Measurements from ENCODE around the gene ESRRA. TPM values are rescaled to one million over a fixed set of nuclear protein-coding genes. Genes with fewer than 3 reads are reported as not detected.
A peak's percentile ranks its signal among the peaks of the same experiment; 100 is the strongest.

The ESRRA gene
- total RNA-seq, 4 donors from 2014 or later: 192 to 471 (median 260) TPM

DNA sequence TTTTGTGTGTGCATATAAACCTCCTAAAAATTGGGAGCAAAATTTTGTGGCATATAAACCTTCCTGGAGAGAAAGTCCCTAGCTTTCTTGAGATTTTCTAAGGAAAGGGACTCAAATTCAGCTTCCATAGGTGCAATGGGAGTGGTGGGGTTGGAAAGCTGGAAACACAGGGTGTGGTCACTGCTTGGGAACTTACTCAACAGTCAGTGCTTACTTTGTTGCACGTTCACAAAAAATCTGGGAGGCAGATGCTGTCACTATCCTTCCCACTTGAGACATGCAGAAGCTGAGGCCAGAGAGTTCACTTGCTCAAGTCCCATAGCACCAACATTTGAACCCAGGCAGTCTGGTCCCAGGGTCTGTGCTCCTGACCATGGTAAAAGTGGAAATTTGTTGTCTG is 9.1 kb upstream of the ESRRA start:
- Histone ChIP-seq H3K4me3 (no peak overlapping the region), H3K27me3 (peaks cover 82 to 88% (median 85%) of the 10 kb centered on the region in 3 donors), H3K36me3 (no peaks in the 10 kb centered on the region), H3K9me3 (no peaks in the 10 kb centered on the region), H3K27ac (no peak overlapping the region), H3K4me1 (peaks cover 6 to 22% of the 10 kb centered on the region in 2 donors)
- in situ Hi-C loops (cut with MboI; ENCODE audit: low sequenced_read_pairs in 4 of 4): loop anchor here in 2 of 4 donors (5.0 kb wide), 1 partner anchor 94 kb away; no protein-coding TSS in a partner anchor
- intact Hi-C loops (cut with DNase I; ENCODE audit: low total_unique reads): no loop called here
- TF ChIP-seq, protein P1, sequence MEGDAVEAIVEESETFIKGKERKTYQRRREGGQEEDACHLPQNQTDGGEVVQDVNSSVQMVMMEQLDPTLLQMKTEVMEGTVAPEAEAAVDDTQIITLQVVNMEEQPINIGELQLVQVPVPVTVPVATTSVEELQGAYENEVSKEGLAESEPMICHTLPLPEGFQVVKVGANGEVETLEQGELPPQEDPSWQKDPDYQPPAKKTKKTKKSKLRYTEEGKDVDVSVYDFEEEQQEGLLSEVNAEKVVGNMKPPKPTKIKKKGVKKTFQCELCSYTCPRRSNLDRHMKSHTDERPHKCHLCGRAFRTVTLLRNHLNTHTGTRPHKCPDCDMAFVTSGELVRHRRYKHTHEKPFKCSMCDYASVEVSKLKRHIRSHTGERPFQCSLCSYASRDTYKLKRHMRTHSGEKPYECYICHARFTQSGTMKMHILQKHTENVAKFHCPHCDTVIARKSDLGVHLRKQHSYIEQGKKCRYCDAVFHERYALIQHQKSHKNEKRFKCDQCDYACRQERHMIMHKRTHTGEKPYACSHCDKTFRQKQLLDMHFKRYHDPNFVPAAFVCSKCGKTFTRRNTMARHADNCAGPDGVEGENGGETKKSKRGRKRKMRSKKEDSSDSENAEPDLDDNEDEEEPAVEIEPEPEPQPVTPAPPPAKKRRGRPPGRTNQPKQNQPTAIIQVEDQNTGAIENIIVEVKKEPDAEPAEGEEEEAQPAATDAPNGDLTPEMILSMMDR (IDR thresholded peaks at IDR 0.05 in 4 of 5, conservative IDR thresholded peaks at IDR 0.05 in 1 of 5): no peak
- no peak for TF ChIP-seq POLR2A (IDR thresholded peaks at IDR 0.05)
- ATAC-seq (no peak), DNase-seq (no peak)

DNA sequence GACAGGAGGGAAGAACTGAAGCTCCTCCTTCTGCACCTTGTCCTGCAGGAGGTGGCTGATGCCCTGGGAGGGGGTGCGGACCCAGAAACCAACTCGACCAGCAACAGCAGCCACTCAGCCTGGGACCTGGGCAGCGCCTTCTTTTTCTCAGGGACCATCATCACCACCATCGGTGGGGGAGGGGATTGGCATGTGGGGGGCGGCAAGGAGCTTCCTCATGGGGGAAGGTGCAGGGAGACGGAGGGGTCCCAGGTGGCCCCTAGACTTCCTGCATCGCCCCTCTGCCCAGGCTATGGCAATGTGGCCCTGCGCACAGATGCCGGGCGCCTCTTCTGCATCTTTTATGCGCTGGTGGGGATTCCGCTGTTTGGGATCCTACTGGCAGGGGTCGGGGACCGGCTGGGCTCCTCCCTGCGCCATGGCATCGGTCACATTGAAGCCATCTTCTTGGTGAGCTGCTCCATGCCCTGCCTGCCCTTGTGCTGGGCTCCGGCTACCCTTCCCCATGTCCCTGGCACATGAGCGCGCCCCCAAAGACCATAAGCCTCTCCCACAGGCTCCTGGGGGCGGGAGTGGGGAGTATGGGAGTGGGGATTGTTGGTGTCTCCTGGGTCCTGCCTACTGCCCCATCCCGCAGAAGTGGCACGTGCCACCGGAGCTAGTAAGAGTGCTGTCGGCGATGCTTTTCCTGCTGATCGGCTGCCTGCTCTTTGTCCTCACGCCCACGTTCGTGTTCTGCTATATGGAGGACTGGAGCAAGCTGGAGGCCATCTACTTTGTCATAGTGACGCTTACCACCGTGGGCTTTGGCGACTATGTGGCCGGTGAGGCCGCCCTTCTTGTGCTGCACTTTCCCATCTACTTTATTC is 8.3 kb upstream of the ESRRA start:
- in situ Hi-C loops (cut with MboI; ENCODE audit: low sequenced_read_pairs in 4 of 4) (loop anchor here in 2 of 4 donors (5.0 kb wide), 1 partner anchor 95 kb away; no protein-coding TSS in a partner anchor), intact Hi-C loops (cut with DNase I; ENCODE audit: low total_unique reads) (no loop called here)
- Histone ChIP-seq H3K27ac (no peak overlapping the region), H3K36me3 (no peaks in the 10 kb centered on the region), H3K4me3 (no peak overlapping the region), H3K4me1 (peaks cover 6 to 21% of the 10 kb centered on the region in 2 donors), H3K9me3 (no peaks in the 10 kb centered on the region), H3K27me3 (peaks cover 82 to 89% (median 89%) of the 10 kb centered on the region in 3 donors)
- TF ChIP-seq, protein P1 (IDR thresholded peaks at IDR 0.05 in 4 of 5, conservative IDR thresholded peaks at IDR 0.05 in 1 of 5): no peak
- ATAC-seq: no peak
- DNase-seq: no peak

DNA sequence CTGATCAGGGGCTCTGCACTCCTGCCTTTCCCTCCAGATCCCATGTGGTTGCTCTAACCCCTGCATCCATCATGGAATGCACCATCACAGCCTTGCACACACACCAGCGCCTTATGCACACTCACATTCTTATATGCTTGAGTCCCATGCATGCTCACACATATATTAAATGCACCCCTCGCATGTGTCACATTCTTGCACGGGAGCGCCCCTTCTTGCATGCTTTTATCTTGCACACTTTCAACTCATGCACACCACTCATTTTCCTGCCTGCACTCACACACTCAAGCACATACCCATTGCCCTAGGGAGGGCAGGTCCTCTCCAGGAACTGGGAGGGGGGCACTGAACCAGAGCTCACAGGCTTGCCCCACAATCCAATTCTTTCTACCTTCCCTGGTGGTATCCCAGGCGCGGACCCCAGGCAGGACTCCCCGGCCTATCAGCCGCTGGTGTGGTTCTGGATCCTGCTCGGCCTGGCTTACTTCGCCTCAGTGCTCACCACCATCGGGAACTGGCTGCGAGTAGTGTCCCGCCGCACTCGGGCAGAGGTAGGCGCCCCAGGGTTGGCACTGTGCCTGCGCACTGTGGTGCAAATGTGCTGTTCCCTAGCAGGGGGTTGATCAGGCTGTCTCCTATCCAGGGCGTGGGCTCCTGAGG is 7.5 kb upstream of the ESRRA start:
- no peak for TF ChIP-seq POLR2A (IDR thresholded peaks at IDR 0.05)
- TF ChIP-seq, protein P1 (IDR thresholded peaks at IDR 0.05 in 4 of 5, conservative IDR thresholded peaks at IDR 0.05 in 1 of 5): no peak
- intact Hi-C loops (cut with DNase I; ENCODE audit: low total_unique reads): no loop called here
- no peaks in the 10 kb centered on the region for H3K9me3 ChIP-seq
- ATAC-seq (no peak), DNase-seq (no peak)
- in situ Hi-C loops (cut with MboI; ENCODE audit: low sequenced_read_pairs in 4 of 4): loop anchor here in 2 of 4 donors (5.0 kb wide), 1 partner anchor 96 kb away; no protein-coding TSS in a partner anchor
- H3K36me3 ChIP-seq: no peaks in the 10 kb centered on the region
- H3K4me3 ChIP-seq: no peak overlapping the region
- H3K27ac ChIP-seq: no peak overlapping the region
- H3K4me1 ChIP-seq: peaks cover 6 to 15% of the 10 kb centered on the region in 2 donors
- H3K27me3 ChIP-seq: peaks cover 76 to 85% (median 82%) of the 10 kb centered on the region in 3 donors

DNA sequence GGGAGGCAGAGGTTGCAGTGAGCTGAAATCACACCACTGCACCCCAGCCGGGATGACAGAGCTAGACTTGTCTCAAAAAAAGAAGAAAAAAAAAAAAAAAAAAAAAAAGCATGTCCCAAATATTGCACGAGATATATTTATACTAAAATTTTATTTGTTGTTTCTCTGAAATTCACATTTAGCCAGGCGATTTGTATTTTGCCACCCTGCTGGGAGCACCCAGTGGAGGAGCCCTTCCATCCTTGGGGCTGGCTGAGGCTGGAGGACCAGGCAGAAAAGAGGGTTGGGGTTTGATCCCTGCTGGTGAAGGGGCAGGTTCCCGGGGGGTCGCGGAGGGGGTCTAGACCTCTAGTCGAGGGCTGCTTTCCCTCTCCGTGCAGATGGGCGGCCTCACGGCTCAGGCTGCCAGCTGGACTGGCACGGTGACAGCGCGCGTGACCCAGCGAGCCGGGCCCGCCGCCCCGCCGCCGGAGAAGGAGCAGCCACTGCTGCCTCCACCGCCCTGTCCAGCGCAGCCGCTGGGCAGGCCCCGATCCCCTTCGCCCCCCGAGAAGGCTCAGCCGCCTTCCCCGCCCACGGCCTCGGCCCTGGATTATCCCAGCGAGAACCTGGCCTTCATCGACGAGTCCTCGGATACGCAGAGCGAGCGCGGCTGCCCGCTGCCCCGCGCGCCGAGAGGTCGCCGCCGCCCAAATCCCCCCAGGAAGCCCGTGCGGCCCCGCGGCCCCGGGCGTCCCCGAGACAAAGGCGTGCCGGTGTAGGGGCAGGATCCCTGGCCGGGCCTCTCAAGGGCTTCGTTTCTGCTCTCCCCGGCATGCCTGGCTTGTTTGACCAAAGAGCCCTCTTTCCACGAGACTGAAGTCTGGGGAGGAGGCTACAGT is 6.1 kb upstream of the ESRRA start:
- Histone ChIP-seq H3K4me1 (peaks cover 6 to 16% of the 10 kb centered on the region in 2 donors), H3K27me3 (peaks cover 65 to 72% (median 68%) of the 10 kb centered on the region in 3 donors), H3K27ac (no peak overlapping the region), H3K36me3 (no peaks in the 10 kb centered on the region), H3K4me3 (peak overlapping the region; percentile 46 to 76 (median 58)), H3K9me3 (no peaks in the 10 kb centered on the region)
- ATAC-seq: peak; percentile 52 to 59
- in situ Hi-C loops (cut with MboI; ENCODE audit: low sequenced_read_pairs in 4 of 4) (loop anchor here in 2 of 4 donors (5.0 kb wide), 1 partner anchor 97 kb away; no protein-coding TSS in a partner anchor), intact Hi-C loops (cut with DNase I; ENCODE audit: low total_unique reads) (loop anchor here (1.0 kb wide), 2 partner anchors 14 to 95 kb away; partner anchors contain the start of gene GPR137)
- TF ChIP-seq POLR2A (IDR thresholded peaks at IDR 0.05): no peak
- TF ChIP-seq, protein P1 (IDR thresholded peaks at IDR 0.05 in 4 of 5, conservative IDR thresholded peaks at IDR 0.05 in 1 of 5): no peak
- peak; percentile 36 to 64 for DNase-seq

All from gastrocnemius medialis (tissue), 4 donors.